ENCODE results near the gene SPATS1. TPM values are rescaled to one million over a fixed set of nuclear protein-coding genes. Genes with fewer than 3 reads are reported as not detected.

SPATS1 gene
- total RNA-seq, 1 donor from 2014 or later: 1.8 TPM

DNA sequence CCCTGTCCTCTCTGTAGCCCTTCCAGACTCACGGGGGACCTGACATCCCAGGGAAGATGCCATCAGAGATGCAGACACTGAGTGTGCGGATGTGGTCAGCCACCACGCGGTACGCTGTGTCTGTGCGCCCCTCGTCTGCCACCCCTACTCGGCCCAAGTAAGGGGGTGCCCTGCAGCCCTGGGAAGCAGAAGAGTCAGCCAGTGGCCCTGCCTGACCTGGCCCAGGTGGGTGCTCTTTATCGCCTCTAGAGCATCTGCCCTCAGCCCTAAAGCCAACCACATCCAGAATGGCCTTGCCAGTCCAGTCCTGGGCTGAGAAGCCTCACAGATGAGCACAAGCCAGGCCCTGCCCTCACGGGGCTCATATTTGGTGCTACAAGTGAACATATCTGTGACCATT, 35.2 kb upstream of the SPATS1 start:
- ATAC-seq (no peak), DNase-seq (no peak)
- H3K27ac ChIP-seq: no peak overlapping the region
- intact Hi-C loops (cut with DNase I): no loop called here
- no peak overlapping the region for H3K4me3 ChIP-seq
- H3K27me3 ChIP-seq (ENCODE audit: low read depth): no peaks in the 10 kb centered on the region
- TF ChIP-seq, protein P1, sequence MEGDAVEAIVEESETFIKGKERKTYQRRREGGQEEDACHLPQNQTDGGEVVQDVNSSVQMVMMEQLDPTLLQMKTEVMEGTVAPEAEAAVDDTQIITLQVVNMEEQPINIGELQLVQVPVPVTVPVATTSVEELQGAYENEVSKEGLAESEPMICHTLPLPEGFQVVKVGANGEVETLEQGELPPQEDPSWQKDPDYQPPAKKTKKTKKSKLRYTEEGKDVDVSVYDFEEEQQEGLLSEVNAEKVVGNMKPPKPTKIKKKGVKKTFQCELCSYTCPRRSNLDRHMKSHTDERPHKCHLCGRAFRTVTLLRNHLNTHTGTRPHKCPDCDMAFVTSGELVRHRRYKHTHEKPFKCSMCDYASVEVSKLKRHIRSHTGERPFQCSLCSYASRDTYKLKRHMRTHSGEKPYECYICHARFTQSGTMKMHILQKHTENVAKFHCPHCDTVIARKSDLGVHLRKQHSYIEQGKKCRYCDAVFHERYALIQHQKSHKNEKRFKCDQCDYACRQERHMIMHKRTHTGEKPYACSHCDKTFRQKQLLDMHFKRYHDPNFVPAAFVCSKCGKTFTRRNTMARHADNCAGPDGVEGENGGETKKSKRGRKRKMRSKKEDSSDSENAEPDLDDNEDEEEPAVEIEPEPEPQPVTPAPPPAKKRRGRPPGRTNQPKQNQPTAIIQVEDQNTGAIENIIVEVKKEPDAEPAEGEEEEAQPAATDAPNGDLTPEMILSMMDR (IDR thresholded peaks at IDR 0.05): no peak
- H3K36me3 ChIP-seq: peaks cover 91% of the 10 kb centered on the region
- H3K4me1 ChIP-seq: peaks cover 6% of the 10 kb centered on the region
- H3K9me3 ChIP-seq: no peaks in the 10 kb centered on the region

DNA sequence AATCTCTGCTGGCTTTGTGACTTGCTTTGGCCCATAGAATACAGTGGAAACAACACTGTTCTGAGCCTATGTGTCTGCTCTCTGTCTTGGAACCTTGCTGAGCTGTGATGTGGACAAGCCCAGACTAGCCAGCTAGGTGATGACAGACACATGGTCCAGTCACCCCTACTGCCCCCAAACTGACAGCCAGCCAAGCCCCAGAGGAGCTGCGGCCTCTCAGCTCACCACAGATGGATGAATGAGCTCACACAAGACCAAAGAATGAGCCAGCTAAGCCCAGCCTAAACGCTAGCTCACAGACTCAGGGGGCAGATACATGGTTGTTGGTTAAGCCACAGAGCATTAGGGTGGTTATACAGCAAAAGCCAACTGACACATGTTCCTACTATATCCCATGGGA, 33.4 kb upstream of the SPATS1 start:
- Histone ChIP-seq H3K4me1 (peaks cover 11% of the 10 kb centered on the region), H3K27me3 (ENCODE audit: low read depth) (no peaks in the 10 kb centered on the region), H3K4me3 (no peak overlapping the region), H3K36me3 (peaks cover 72% of the 10 kb centered on the region), H3K9me3 (no peaks in the 10 kb centered on the region), H3K27ac (no peak overlapping the region)
- ATAC-seq (no peak), DNase-seq (no peak)
- TF ChIP-seq, protein P1 (IDR thresholded peaks at IDR 0.05): no peak
- intact Hi-C loops (cut with DNase I): no loop called here

DNA sequence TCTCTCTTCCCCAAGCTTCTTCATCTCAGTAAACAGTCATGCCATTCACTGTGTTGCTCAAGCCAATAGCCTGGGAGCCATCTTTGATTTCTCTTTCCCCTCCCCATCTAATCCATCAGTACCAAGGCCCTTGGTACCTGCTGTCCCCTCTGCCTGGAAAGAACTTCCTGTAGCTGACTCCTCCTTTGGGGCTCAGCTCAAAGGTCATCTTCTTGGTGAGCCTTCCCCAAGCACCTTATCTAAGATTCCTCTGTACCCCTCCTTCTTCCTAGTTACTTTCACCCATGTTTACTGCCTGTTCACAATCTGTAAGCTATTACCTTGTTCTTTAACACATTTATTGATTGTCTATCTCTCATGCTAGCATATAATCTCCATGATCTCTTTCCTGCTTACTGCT, 32.8 kb upstream of the SPATS1 start:
- H3K27me3 ChIP-seq (ENCODE audit: low read depth): no peaks in the 10 kb centered on the region
- no peak overlapping the region for H3K4me3 ChIP-seq
- H3K27ac ChIP-seq: no peak overlapping the region
- ATAC-seq (no peak), DNase-seq (no peak)
- intact Hi-C loops (cut with DNase I): no loop called here
- H3K9me3 ChIP-seq: no peaks in the 10 kb centered on the region
- H3K4me1 ChIP-seq: peaks cover 11% of the 10 kb centered on the region
- peaks cover 67% of the 10 kb centered on the region for H3K36me3 ChIP-seq
- TF ChIP-seq, protein P1 (IDR thresholded peaks at IDR 0.05): no peak

DNA sequence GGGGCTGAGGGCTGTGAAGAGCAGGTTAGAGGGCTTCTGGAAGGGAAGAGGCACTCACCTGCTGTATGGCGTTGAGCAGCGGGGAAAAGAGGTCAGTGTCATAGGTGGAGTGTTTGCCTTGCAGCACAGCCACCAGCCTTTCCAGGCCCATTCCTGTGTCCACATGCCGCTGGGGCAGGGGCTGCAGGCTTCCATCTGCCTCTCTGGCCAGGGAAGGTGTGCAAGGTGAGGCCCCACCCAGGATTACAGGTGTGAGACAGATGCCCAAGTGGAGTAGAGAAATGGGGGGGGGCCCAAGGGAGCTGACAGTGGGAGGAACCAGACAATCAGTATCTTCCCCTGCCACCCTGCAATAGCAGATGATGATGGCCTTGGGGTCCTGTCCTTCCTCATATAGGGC, 32.2 kb upstream of the SPATS1 start:
- TF ChIP-seq, protein P1 (IDR thresholded peaks at IDR 0.05): no peak
- H3K4me1 ChIP-seq: peaks cover 11% of the 10 kb centered on the region
- intact Hi-C loops (cut with DNase I): no loop called here
- DNase-seq (no peak), ATAC-seq (no peak)
- H3K27ac ChIP-seq: no peak overlapping the region
- H3K36me3 ChIP-seq: peaks cover 61% of the 10 kb centered on the region
- no peaks in the 10 kb centered on the region for H3K27me3 ChIP-seq (ENCODE audit: low read depth)
- no peak overlapping the region for H3K4me3 ChIP-seq
- no peaks in the 10 kb centered on the region for H3K9me3 ChIP-seq

DNA sequence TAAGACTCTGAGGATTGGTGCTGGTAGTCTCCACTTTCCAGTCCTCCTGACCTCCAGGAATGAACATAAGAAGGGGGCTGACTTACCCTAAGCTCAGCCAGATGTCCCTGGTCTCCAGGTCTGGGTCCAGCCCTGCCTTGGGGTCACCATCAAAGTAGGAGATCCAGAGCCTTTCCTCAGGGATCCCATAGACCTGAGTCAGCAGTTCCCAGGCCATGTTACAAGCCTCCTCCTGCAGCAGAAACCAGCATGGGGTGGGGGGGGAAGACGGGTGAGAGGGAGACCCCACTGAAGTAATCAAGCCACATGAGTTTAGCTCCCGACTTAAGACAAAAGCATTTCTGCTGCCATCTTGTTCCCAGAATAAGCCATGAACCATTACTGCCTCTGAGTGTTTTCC, 31.1 kb upstream of the SPATS1 start:
- peaks cover 50% of the 10 kb centered on the region for H3K36me3 ChIP-seq
- no peak for DNase-seq
- ATAC-seq: no peak
- no peaks in the 10 kb centered on the region for H3K27me3 ChIP-seq (ENCODE audit: low read depth)
- no peak overlapping the region for H3K27ac ChIP-seq
- H3K4me3 ChIP-seq: no peak overlapping the region
- H3K4me1 ChIP-seq: peaks cover 11% of the 10 kb centered on the region
- intact Hi-C loops (cut with DNase I): no loop called here
- TF ChIP-seq, protein P1 (IDR thresholded peaks at IDR 0.05): no peak
- no peaks in the 10 kb centered on the region for H3K9me3 ChIP-seq

DNA sequence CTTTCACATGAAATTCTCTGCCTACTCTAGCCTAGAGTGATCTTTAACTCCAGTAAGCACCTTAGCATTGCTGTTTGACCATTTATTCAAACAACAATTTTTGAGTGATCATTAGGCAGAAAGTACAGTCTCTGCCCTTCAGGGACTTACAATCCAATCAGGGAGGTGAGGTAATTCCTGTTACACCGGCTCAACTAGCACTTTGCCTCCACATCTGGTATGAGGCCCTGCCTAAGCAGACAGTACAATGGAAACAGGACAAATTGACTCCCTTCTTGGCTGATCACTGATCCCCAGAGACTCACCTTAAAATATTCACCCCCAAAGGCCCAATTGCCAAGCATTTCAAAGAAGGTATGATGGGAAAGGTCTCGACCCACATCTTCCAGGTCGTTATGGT, 30.7 kb upstream of the SPATS1 start:
- intact Hi-C loops (cut with DNase I): no loop called here
- TF ChIP-seq, protein P1 (IDR thresholded peaks at IDR 0.05): no peak
- H3K9me3 ChIP-seq: no peaks in the 10 kb centered on the region
- H3K27me3 ChIP-seq (ENCODE audit: low read depth): no peaks in the 10 kb centered on the region
- no peak overlapping the region for H3K27ac ChIP-seq
- H3K4me1 ChIP-seq: peaks cover 11% of the 10 kb centered on the region
- peaks cover 46% of the 10 kb centered on the region for H3K36me3 ChIP-seq
- no peak overlapping the region for H3K4me3 ChIP-seq
- ATAC-seq: no peak
- no peak for DNase-seq

Data from lower lobe of right lung (tissue), 2 donors.